ENCODE results near the gene TCF4.

DNA sequence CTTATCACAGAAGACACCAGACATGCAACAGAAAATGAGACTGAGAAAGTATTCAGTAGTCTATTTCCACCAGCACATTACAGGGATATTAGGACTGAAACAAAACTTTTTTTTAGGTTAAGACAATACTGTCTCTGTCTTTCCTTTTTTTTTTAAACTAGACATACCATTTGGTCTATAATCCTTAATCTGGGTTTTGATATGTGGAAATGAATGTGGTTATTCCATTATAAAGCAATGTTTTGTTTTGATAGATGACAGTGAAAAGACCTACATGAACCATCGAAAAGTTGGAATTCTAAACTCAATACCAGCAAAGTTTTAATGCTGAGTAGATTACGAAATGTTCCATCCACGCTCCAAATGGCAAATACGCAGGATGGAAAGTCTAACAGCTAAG lies 123.4 kb downstream of the TCF4 start:
- TF ChIP-seq, protein P1, sequence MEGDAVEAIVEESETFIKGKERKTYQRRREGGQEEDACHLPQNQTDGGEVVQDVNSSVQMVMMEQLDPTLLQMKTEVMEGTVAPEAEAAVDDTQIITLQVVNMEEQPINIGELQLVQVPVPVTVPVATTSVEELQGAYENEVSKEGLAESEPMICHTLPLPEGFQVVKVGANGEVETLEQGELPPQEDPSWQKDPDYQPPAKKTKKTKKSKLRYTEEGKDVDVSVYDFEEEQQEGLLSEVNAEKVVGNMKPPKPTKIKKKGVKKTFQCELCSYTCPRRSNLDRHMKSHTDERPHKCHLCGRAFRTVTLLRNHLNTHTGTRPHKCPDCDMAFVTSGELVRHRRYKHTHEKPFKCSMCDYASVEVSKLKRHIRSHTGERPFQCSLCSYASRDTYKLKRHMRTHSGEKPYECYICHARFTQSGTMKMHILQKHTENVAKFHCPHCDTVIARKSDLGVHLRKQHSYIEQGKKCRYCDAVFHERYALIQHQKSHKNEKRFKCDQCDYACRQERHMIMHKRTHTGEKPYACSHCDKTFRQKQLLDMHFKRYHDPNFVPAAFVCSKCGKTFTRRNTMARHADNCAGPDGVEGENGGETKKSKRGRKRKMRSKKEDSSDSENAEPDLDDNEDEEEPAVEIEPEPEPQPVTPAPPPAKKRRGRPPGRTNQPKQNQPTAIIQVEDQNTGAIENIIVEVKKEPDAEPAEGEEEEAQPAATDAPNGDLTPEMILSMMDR (IDR thresholded peaks at IDR 0.05): no peak
- no peak for TF ChIP-seq POLR2A (IDR thresholded peaks at IDR 0.05)
- TF ChIP-seq POLR2AphosphoS5 (IDR thresholded peaks at IDR 0.05): no peak
- TF ChIP-seq EP300 (IDR thresholded peaks at IDR 0.05): no peak

All from sigmoid colon (tissue), 4 donors.